ENCODE measurements around the gene CFAP299.

Gene CFAP299

GRCh38 chr4:80839792-80840191 is 504.3 kb downstream of the CFAP299 start:
- H3K4me3 ChIP-seq (ENCODE audit: insufficient read depth, low read length, poor library complexity, severe bottlenecking) = no peak overlapping the region
- H2AFZ ChIP-seq (ENCODE audit: low read depth, low read length, severe bottlenecking) = no peak overlapping the region
- H3K4me2 ChIP-seq (ENCODE audit: low read depth, low read length, poor library complexity, severe bottlenecking) = no peak overlapping the region
- no peaks in the 10 kb centered on the region for H3K79me2 ChIP-seq (ENCODE audit: insufficient read depth, low read length)
- no peaks in the 10 kb centered on the region for H3K36me3 ChIP-seq (ENCODE audit: low read length)
- TF ChIP-seq EZH2phosphoT487 (conservative IDR thresholded peaks at IDR 0.05; ENCODE audit: low read length) (no peak), CTCF (IDR thresholded peaks at IDR 0.05; ENCODE audit: insufficient read depth, low read length, poor library complexity, severe bottlenecking) (no peak)
- H4K20me1 ChIP-seq (ENCODE audit: low read depth, low read length) = no peaks in the 10 kb centered on the region
- no peaks in the 10 kb centered on the region for H3K27me3 ChIP-seq (ENCODE audit: low read length)
- H3K9ac ChIP-seq (ENCODE audit: low read length) = no peak overlapping the region
- H3K9me2 ChIP-seq (replicated peaks; ENCODE audit: insufficient read depth, low read length) = no peaks in the 10 kb centered on the region
- H3F3A ChIP-seq (ENCODE audit: insufficient read depth) = no peaks in the 10 kb centered on the region
- H3K9me3 ChIP-seq (ENCODE audit: insufficient read depth, low read length) = no peaks in the 10 kb centered on the region
- no peak overlapping the region for H3K27ac ChIP-seq (ENCODE audit: low read depth, low read length)

GRCh38 chr4:80840396-80840795 is 504.9 kb downstream of the CFAP299 start:
- Histone ChIP-seq H3K4me2 (ENCODE audit: low read depth, low read length, poor library complexity, severe bottlenecking) (no peak overlapping the region), H3K9me3 (ENCODE audit: insufficient read depth, low read length) (no peaks in the 10 kb centered on the region), H3K9me2 (replicated peaks; ENCODE audit: insufficient read depth, low read length) (no peaks in the 10 kb centered on the region), H4K20me1 (ENCODE audit: low read depth, low read length) (no peaks in the 10 kb centered on the region), H3K27me3 (ENCODE audit: low read length) (no peaks in the 10 kb centered on the region), H3K9ac (ENCODE audit: low read length) (no peak overlapping the region), H3K4me3 (ENCODE audit: insufficient read depth, low read length, poor library complexity, severe bottlenecking) (no peak overlapping the region), H2AFZ (ENCODE audit: low read depth, low read length, severe bottlenecking) (no peak overlapping the region), H3K27ac (ENCODE audit: low read depth, low read length) (no peak overlapping the region), H3K36me3 (ENCODE audit: low read length) (no peaks in the 10 kb centered on the region), H3K79me2 (ENCODE audit: insufficient read depth, low read length) (no peaks in the 10 kb centered on the region), H3F3A (ENCODE audit: insufficient read depth) (no peaks in the 10 kb centered on the region)
- TF ChIP-seq EZH2phosphoT487 (conservative IDR thresholded peaks at IDR 0.05; ENCODE audit: low read length) (no peak), CTCF (IDR thresholded peaks at IDR 0.05; ENCODE audit: insufficient read depth, low read length, poor library complexity, severe bottlenecking) (no peak)

GRCh38 chr4:80841587-80842281 is 506.2 kb downstream of the CFAP299 start:
- Histone ChIP-seq H3K27me3 (ENCODE audit: low read length) (no peaks in the 10 kb centered on the region), H3F3A (ENCODE audit: insufficient read depth) (no peaks in the 10 kb centered on the region), H3K36me3 (ENCODE audit: low read length) (no peaks in the 10 kb centered on the region), H2AFZ (ENCODE audit: low read depth, low read length, severe bottlenecking) (no peak overlapping the region), H3K79me2 (ENCODE audit: insufficient read depth, low read length) (no peaks in the 10 kb centered on the region), H3K9ac (ENCODE audit: low read length) (no peak overlapping the region), H3K4me2 (ENCODE audit: low read depth, low read length, poor library complexity, severe bottlenecking) (no peak overlapping the region), H3K27ac (ENCODE audit: low read depth, low read length) (no peak overlapping the region), H4K20me1 (ENCODE audit: low read depth, low read length) (no peaks in the 10 kb centered on the region), H3K9me2 (replicated peaks; ENCODE audit: insufficient read depth, low read length) (no peaks in the 10 kb centered on the region), H3K4me3 (ENCODE audit: insufficient read depth, low read length, poor library complexity, severe bottlenecking) (no peak overlapping the region), H3K9me3 (ENCODE audit: insufficient read depth, low read length) (no peaks in the 10 kb centered on the region)
- TF ChIP-seq CTCF (IDR thresholded peaks at IDR 0.05; ENCODE audit: insufficient read depth, low read length, poor library complexity, severe bottlenecking) (no peak), EZH2phosphoT487 (conservative IDR thresholded peaks at IDR 0.05; ENCODE audit: low read length) (no peak)
